LNCAP (cell line): ENCODE measurements around the gene TMEM143.

Experiments
- TF ChIP-seq, protein P1 (sequence below): fragments of 450-650 bp; IDR thresholded peaks from 2 replicates; pipeline ENCODE4 v1.5.1; 2017; ENCODE audit warnings: mild to moderate bottlenecking

The TMEM143 gene

DNA sequence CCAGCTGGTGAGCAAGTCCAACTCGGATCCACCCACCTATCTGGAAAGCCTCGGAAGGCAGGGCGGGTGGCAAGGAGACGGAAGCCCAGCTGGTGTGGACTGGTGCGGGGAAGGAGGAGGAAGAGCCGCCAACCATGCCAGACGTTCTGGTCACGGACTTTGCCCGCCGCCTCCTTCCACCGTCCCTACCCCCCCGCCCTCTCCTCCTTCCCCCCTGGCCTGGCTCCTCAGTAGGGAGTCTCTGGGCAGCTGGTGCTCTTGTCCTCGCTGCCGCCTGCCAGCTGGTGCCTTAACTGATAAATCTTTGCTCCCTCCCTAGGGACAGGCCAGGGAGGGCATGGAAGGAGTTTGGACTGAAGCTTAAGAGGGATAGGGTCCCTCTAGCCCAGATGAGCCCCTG is 5.2 kb upstream of the TMEM143 start:
- TF ChIP-seq, protein P1, sequence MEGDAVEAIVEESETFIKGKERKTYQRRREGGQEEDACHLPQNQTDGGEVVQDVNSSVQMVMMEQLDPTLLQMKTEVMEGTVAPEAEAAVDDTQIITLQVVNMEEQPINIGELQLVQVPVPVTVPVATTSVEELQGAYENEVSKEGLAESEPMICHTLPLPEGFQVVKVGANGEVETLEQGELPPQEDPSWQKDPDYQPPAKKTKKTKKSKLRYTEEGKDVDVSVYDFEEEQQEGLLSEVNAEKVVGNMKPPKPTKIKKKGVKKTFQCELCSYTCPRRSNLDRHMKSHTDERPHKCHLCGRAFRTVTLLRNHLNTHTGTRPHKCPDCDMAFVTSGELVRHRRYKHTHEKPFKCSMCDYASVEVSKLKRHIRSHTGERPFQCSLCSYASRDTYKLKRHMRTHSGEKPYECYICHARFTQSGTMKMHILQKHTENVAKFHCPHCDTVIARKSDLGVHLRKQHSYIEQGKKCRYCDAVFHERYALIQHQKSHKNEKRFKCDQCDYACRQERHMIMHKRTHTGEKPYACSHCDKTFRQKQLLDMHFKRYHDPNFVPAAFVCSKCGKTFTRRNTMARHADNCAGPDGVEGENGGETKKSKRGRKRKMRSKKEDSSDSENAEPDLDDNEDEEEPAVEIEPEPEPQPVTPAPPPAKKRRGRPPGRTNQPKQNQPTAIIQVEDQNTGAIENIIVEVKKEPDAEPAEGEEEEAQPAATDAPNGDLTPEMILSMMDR = no peak

DNA sequence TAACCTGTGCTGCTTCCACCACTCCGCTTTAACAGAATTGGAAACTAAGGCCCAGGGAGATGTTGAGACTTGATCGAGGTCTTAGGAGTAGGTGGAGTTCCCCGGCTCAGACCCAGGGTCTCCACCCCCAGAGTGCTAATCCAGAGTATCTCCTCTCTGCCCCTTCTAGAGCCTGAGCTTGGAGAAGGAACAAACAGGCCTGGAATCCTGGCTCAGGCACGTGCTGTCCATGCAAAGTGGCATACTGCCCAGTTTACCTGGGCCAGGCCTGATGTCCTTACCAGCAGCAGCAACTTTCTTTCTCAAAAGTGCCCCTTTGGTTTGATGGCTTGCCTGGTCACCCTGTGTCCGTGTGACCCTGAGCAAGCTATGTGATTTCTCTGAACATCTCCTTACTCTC is 4.1 kb upstream of the TMEM143 start:
- TF ChIP-seq, protein P1 = no peak

DNA sequence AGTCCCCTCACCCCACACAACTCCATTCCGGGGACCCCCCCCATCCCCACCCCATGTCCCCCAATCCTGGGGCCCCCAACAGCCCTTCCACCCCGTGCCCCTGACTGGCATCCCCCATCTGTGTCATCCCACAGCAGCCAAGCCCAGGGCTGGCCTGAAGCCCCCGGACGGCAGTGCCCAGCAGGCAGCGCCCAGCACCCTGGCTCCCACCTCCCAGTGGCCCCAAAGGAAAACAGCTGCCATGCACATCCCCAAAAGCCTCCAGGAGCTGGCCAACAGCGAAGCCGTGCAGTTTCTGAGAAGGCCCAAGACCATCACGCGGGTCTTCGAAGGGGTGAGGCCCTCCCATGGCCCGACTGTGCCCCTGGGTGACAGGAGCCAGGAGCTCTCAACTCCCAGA is 1.9 kb upstream of the TMEM143 start:
- TF ChIP-seq, protein P1 = no peak

DNA sequence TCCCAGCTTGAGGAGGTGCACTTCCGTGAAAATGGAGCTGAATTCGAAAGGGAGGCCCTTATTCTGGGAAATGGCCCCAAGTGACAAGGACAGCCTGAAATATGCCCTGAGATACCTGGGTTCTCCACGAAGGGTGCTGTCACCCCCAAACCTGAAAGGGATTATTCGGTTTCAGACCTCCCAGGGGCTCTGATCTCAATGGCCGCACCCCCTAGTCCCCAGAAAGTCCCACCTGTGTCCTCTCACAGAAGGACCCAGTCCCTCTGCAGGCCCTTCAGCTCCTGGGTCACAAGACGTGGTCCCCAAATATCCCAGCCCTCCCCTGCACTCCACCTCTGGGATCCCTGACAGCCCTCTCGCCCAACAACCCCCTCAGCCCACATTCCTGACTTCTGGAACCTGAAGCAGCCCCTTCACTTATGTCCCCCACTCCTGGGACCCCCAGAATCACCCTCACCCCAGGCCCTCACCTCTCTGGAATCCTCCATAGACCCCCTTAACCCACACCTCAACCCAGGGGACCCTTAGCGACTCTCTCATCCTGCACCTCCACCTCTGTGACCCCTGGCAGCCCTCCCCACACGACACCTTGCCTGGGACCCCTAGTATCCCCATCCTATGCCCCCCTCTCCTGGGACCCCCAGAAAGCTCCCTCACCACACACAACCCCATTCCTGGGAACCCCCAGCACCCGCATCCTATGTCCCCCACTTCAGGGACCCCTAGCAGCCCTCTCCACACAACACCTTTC is 1.0 kb upstream of the TMEM143 start:
- TF ChIP-seq, protein P1 = no peak

DNA sequence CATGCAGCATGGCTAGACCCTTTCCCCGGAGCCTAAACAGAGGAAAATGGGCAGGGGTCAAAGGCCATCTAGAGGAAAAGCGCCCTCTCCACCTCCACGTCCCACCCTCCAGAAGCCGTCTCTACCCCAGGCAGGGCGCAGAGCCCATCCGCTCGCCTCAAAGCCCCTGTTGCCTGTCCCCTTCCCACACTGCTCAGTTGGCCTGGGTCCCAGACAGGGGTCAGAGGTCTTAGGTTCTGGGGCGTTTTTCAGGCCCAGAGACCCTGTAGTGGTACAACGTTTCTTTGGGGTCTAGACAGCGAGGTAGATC is 285 bp downstream of the TMEM143 start:
- TF ChIP-seq, protein P1 = no peak

DNA sequence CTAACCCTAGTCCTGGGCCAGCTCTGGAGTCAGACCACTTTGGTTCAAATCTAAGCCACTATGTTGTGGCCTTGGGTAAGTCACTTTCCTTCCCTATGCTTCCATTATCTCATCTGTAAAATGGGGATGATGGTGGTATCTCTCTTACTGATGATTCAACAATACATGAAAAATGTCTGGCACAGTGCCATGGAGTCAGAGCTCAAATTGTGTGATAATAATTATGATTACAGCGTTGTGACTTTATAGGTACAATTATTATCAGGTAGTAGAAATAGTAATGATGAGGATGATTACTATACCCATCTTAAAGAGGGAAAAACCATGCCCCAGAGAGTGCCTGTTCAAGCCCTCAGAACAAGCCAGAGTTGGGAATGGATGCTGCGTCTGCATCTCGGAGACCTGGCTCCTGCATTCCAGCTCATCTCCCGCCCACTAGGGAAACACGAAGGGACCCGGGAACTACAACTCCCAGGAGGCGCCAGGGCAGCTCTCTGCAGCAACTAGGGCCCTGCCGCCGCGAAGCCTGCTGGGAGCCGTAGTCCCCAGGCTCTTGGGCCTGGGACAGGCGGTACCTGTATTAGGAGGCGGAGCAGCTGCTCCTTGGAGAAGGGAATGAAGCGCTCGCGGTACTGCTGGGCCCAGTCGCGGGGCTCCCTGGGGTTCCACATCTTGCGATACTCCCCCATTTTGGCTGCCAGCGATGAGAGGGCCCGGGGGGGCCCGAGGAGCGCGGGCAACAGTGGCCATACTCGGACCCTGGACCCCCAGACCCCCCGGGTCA is 832 bp downstream of the TMEM143 start:
- TF ChIP-seq, protein P1 = no peak

DNA sequence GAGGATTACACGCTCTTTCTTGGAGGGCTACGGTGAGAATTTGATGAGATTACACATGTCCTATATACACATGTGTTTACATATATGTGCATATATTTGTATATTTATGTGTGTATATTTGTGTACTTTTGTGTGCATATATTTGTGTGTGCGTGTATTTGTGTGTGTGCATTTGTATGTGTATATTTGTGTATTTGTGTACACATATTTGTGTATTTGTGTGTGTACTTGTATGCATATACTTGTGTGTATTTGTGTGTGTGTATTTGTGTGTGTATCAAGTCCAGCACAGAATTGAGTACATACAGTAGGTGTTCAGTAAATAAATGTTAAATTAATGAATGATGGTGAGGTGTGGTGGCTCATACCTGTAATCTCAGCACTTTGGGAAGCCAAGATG is 1.8 kb downstream of the TMEM143 start:
- TF ChIP-seq, protein P1 = no peak
